Stimulated activated CD8-positive, alpha-beta memory T cell treated with anti-CD3 and anti-CD28 coated beads, Interleukin-15, amount 100 ng/mL, for 48 hours (primary cell): ENCODE measurements around the gene ST14.

Experiments used
- DNase-seq, 2 donors: peaks; one replicate each; pipeline ENCODE4 v3.0.0-alpha.2; 2020; ENCODE audit warnings: low read depth in 2 of 2

Gene ST14

GRCh38 chr11:130136107-130136506, 23.5 kb upstream of the ST14 start:
- no peak for DNase-seq

- no peak for DNase-seq
Measured at GRCh38 chr11:130137999-130138398, 21.6 kb upstream of the ST14 start.

GRCh38 chr11:130139401-130139800, 20.2 kb upstream of the ST14 start:
- no peak for DNase-seq

DNA sequence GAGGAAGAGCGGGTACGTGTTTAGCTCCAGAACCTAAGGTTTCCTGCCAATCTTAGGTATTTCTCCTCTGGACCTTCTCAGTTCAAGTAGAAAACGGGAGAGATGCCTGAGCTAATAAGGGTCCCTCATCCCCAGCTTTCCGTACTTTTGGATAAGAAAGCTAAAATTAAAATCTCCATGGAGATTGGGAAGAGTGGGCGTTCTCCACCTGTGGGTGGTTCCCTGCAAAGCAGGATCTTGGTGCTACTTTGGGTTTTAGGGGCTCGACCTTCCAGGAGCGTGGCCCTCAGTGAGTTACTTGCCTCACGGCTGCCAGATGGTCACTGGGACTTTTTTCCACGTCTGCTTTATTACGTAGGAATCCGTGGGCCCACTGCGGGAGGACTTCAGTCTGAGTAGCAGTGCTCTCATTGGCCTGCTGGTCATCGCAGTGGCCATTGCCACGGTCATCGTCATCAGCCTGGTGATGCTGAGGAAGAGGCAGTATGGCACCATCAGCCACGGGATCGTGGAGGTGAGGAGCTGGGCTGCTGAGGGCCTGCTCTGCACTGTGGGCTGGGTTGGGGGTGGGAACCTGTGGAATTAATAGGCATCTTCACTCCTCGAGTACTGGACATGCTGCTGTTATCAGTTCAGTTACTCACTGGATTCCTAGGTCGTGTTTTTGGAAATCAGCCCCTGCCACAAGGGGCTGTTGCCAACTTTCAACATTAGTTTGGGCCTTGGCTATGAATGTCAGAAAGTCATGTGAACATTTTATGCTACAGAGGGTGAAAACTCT, 17.8 kb upstream of the ST14 start:
- DNase-seq: no peak

DNA sequence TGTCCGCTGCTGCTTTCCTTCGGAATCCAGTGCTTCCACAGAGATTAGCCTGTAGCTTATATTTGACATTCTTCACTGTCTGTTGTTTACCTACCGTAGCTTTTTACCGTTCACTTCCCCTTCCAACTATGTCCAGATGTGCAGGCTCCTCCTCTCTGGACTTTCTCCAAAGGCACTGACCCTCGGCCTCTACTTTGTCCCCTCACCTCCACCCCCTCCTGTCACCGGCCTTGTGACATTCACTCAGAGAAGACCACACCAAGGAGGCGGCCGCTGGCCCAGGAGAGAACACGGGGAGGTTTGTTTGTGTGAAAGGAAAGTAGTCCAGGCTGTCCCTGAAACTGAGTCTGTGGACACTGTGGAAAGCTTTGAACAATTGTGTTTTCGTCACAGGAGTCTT, 15.4 kb upstream of the ST14 start:
- no peak for DNase-seq

- no peak for DNase-seq
Measured at GRCh38 chr11:130144861-130145281, 14.7 kb upstream of the ST14 start.

GRCh38 chr11:130145311-130145812, 14.2 kb upstream of the ST14 start:
- no peak for DNase-seq

DNA sequence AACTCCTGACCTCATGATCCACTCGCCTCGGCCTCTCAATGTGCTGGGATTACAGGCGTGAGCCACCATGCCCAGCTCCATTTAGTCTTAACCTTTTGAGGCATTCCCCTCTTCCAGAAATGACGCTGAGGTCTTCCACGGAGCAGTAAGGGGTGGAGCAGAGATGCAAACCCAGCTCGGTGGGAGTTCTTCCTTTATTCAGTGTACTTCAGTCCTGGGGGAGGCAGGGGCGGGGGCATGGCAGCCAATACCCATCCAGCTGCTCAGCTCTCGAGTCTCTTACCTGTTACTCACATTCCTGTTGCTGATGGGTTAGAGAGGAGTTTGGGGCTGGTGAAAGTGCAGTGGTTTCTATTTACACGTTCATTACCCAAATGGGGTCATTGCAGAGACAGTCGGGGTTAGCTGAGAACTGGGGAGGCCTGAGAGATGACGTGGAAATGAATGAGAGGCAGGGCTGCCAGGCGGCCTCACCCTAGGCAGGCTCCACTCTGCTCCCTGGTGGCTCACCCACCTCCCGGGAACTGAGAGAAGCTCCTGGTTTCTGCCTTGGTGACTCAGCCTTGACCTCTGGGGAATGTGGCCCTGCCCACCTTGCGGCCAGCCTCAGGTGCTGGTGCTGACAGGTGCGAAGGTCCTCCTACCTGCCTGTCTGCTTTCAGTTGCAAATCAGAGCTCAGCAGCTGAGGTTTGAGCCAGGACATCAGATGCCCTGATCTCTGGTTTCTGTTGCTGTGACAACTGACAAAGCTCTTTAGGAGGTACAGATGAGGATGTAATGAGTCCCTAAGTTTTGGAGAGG, 13.4 kb upstream of the ST14 start:
- no peak for DNase-seq

GRCh38 chr11:130146796-130147195, 12.8 kb upstream of the ST14 start:
- no peak for DNase-seq

GRCh38 chr11:130148796-130149326, 10.7 kb upstream of the ST14 start:
- DNase-seq: no peak

GRCh38 chr11:130150790-130151189, 8.8 kb upstream of the ST14 start:
- DNase-seq: no peak

DNA sequence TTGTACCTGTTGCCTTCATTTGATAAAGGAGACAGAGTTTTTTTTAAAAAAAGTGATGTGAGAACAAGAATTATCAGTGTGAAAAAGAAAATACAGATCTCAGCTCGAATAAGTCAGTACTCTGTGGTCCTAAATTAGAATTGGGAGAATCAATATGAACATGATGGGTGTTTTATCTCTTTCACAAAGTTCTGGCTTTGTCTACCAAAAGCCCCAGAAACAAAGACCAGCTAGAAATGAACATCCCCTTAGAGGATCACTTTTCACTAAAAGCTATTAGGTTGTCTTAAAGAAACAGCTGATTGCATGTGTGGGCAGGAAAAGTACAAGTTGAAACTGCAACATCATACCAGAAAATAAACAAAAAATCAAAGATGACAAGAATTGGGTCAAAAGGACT, 8.4 kb upstream of the ST14 start:
- DNase-seq: no peak

DNA sequence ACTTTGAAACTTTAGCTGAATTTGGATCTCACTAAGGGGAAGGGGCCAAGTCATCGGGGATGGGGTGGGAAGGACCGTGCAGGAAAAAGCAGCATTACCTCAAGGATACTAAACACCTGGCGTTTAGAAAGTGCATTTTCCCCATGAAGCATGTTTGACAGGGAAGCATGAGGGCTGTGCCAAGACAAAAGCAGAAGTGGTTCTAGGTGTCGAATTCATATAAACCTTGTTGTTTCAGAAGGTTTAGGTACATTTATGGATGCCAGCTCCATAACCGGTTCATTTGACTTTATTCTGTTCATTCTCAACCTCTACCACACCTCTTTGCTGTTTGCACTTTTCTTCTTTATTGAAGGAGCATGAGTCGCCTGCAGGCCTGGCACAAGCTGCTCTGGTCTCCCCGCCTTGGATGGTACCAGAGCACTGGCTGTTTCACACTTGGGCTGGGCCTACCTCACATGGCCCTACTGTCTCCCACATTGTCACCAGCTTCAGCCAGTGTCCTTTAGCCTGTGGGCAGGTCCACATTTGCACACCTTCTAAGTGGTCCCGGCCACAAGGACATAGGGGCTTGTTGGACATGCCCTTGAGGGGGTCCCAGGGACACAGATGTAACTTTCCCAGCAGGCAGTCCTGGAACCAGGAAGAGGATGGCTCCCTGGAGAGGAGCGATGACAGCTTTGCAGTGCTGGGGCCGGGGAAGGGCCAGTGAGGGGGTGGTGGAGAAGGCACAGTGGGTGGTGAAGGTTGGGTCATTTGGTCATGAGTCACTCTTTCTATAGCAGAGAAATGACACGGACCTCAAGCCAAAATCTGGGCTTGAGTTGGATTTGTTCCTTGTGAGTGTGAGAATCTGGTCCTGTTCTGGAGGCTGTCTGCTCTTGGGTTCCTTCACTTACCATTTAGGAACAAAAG, 3.2 kb upstream of the ST14 start:
- no peak for DNase-seq

DNA sequence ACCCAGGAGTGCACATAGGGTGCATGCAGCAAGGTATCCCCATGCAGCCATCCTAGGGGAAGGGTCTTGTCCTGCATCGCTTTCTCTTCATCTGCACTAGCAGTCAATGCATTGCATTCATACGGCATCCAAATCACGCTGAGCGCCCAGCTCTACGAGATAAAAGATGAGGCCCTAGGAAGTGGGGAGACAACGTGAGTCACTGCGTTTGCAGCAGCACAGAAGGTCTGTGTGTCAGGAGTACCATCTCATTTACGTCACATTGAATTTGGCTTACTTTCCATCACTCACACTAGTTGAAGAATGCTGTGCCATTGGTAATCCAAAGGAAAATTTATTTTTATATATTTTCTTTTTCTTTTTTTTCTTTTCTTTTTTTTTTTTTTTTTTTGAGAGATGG, 2.5 kb upstream of the ST14 start:
- no peak for DNase-seq

GRCh38 chr11:130157840-130158239, 1.7 kb upstream of the ST14 start:
- DNase-seq: no peak

- DNase-seq: no peak
Measured at GRCh38 chr11:130159139-130159538, 443 bp upstream of the ST14 start.

DNA sequence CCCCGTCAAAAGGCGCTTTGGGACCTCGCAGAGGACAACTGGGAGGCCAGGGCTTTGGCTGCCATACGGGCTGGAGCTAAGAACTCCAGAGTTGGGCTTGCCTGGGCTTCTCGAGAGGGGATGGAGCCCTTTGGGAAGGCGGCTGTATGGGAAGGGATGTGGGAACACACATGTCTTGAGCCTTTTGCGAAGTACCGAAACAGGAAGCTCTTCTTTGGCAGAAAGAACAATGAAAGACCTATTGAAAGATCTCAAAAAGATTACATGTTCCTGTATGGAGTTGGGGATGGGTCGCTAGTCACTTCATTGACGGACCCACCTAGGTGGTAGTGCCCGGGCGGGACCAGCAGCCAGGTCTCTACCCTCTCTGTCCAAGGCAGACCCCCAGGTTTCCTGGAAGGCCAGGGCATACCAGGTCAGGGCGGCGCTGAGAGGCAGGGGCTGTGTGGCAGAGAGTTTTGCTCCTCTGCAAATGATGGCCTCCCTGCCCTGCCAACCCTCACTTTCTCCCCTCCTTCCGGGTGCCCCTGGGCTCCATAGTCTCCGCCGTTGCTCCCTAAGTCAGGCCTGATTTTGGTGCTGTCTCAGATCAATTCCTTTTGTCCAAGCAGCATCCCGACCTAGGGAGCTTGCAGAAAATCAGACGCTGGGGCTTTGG, 1.0 kb downstream of the ST14 start:
- no peak for DNase-seq

GRCh38 chr11:130161441-130162145, 2.0 kb downstream of the ST14 start:
- DNase-seq: no peak

DNA sequence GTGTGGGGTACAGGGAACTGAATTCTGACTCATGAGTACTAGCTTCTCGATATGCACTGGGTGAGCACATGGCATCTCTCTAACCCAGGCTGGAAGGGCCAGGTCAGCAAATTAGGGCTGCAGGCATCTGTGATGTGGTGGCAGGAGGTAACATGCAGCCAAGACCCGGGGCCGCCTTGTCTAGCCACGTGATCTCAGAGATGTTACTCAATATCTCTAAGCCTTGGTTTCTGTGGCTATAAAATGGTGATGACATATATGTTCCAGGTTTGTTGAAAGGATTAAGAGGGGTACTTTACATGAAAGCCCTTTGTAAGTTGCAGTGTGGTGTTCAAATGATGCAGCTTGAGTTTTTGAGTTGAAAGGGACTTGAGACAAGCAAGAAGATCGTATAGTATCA, 3.2 kb downstream of the ST14 start:
- DNase-seq: no peak
